ENCODE results near the gene PAX6.

The PAX6 gene

GRCh38 chr11:31816468-31817053 is 5.4 kb upstream of the PAX6 start (continued):
- TF ChIP-seq POU6F1 (CRISPR knock-in tag; IDR thresholded peaks at IDR 0.05; ENCODE audit: borderline replicate concordance, low read depth) = no peak
- TF ChIP-seq CSRNP3 (CRISPR knock-in tag; IDR thresholded peaks at IDR 0.05) = no peak
- TF ChIP-seq ESRRG (CRISPR knock-in tag; IDR thresholded peaks at IDR 0.05) = no peak
- TF ChIP-seq TSHZ2 (CRISPR knock-in tag; IDR thresholded peaks at IDR 0.05) = no peak
- no peak for TF ChIP-seq OSR1 (CRISPR knock-in tag; IDR thresholded peaks at IDR 0.05)
- no peak for TF ChIP-seq ZNF565 (CRISPR knock-in tag; conservative IDR thresholded peaks at IDR 0.05; ENCODE audit: low read depth)
- TF ChIP-seq ZFP30 (CRISPR knock-in tag; IDR thresholded peaks at IDR 0.05) = no peak
- no peak for TF ChIP-seq SNAI2 (CRISPR knock-in tag; IDR thresholded peaks at IDR 0.05)
- no peak for TF ChIP-seq ARNTL (CRISPR knock-in tag; IDR thresholded peaks at IDR 0.05; ENCODE audit: borderline replicate concordance, low read depth)
- TF ChIP-seq TOX (CRISPR knock-in tag; IDR thresholded peaks at IDR 0.05; ENCODE audit: borderline replicate concordance) = no peak
- no peak for TF ChIP-seq ZC3H10 (CRISPR knock-in tag; IDR thresholded peaks at IDR 0.05)
- TF ChIP-seq RARB (CRISPR knock-in tag; IDR thresholded peaks at IDR 0.05) = no peak
- TF ChIP-seq ISL1 (CRISPR knock-in tag; IDR thresholded peaks at IDR 0.05) = no peak

GRCh38 chr11:31815711-31816467 is 4.8 kb upstream of the PAX6 start:
- ATAC-seq = no peak
- TF ChIP-seq ZNF565 (CRISPR knock-in tag; conservative IDR thresholded peaks at IDR 0.05; ENCODE audit: low read depth) (no peak), OSR1 (CRISPR knock-in tag; IDR thresholded peaks at IDR 0.05) (no peak), ZNF70 (CRISPR knock-in tag; IDR thresholded peaks at IDR 0.05) (no peak), ARNTL (CRISPR knock-in tag; IDR thresholded peaks at IDR 0.05; ENCODE audit: borderline replicate concordance, low read depth) (no peak), ESRRG (CRISPR knock-in tag; IDR thresholded peaks at IDR 0.05) (no peak), TOX (CRISPR knock-in tag; IDR thresholded peaks at IDR 0.05; ENCODE audit: borderline replicate concordance) (no peak), CSRNP3 (CRISPR knock-in tag; IDR thresholded peaks at IDR 0.05) (no peak)

GRCh38 chr11:31814176-31814868 is 3.2 kb upstream of the PAX6 start:
- TF ChIP-seq PPARA (CRISPR knock-in tag; IDR thresholded peaks at IDR 0.05; ENCODE audit: borderline replicate concordance) (no peak), RARB (CRISPR knock-in tag; IDR thresholded peaks at IDR 0.05) (no peak), CSDC2 (CRISPR knock-in tag; IDR thresholded peaks at IDR 0.05) (no peak), ZFP30 (CRISPR knock-in tag; IDR thresholded peaks at IDR 0.05) (no peak), ZNF8 (CRISPR knock-in tag; IDR thresholded peaks at IDR 0.05) (no peak), POU6F1 (CRISPR knock-in tag; IDR thresholded peaks at IDR 0.05; ENCODE audit: borderline replicate concordance, low read depth) (no peak), ARNTL (CRISPR knock-in tag; IDR thresholded peaks at IDR 0.05; ENCODE audit: borderline replicate concordance, low read depth) (no peak), TSHZ2 (CRISPR knock-in tag; IDR thresholded peaks at IDR 0.05) (no peak), ZNF565 (CRISPR knock-in tag; conservative IDR thresholded peaks at IDR 0.05; ENCODE audit: low read depth) (no peak), CSRNP3 (CRISPR knock-in tag; IDR thresholded peaks at IDR 0.05) (no peak), GLIS3 (CRISPR knock-in tag; IDR thresholded peaks at IDR 0.05) (no peak)
- ATAC-seq = no peak
